ENCODE results near the gene CTXND2.

GRCh38 chr1:150842343-150842742 lies 44.6 kb upstream of the CTXND2 start:
- TF ChIP-seq POLR2A (IDR thresholded peaks at IDR 0.05; ENCODE audit: low read depth, low read length): no peak
- no peak for TF ChIP-seq POLR2AphosphoS5 (IDR thresholded peaks at IDR 0.05; ENCODE audit: low read depth, low read length)
